GM19240 (cell line): ENCODE data around the gene CADPS.

Experiments
- DNase-seq: peaks from one replicate; pipeline ENCODE4 v3.0.0; 2011; ENCODE audit warnings: low spot score; ENCODE audit not compliant: insufficient read length

CADPS gene

DNA sequence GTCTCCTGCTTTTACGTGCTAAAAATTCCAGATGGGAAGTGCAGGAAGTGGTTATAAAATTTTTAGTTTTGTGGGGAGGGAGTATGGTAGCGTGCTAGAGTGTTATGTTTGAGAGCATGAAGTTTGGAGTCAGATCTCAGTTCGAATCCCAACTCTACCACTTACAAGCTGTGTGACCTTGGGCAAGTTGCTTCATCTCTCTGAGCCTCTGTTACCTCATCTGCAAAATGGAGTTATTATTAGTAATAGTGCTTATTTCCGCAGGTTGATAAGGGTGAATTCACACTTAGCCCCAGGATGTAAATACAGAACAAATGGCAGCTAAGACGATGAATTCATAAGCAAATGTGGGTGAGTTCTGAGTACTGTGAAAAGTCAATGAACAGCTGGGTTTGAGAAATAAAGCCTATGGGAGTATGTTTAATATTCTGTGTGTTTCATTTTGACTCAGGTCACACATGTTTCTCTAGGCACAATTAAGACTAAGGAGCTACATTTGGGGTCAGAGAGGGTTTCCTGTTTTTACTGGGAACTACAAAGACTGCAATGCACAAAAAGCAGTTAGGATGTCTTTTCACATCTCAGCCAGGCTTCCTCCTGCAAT, 428.8 kb downstream of the CADPS start:
- DNase-seq, result no peak

DNA sequence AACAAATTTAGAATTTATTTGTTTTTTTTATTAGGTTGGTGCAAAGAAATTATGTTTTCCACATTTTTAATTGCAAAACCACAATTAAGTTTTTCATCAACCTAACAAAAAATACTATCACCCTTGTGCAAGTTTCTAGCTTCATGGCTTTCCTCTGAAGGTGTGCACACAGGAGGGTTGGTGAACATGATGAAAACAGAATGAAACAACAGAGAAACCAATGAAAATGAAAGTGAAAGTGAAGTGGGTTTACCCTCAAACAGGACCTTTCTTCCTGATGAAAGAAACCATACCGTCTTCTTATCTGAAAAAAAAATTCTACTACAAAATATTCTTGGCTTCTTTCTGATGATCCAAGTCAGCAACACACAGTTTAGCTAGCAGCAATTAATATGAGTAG, 429.9 kb downstream of the CADPS start:
- DNase-seq, result no peak

DNA sequence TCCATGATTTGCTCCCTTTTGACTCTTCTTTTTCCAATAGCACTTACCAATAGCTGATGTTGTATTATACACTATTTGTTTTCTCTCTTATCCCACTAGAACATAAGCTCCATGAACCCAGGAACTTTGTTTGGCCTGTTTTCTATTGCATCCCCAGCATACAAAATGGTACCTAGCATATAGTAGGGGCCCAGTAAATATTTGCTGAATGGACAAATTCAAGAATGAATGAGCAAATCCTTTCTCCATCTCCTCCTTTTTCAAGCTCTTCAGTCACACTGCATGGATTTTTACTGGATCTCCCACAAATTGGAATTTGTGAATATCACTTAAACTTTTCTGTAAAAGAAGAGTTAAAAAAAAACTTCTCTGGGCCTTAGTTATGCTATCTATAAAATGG, 435.2 kb downstream of the CADPS start:
- DNase-seq, result no peak

DNA sequence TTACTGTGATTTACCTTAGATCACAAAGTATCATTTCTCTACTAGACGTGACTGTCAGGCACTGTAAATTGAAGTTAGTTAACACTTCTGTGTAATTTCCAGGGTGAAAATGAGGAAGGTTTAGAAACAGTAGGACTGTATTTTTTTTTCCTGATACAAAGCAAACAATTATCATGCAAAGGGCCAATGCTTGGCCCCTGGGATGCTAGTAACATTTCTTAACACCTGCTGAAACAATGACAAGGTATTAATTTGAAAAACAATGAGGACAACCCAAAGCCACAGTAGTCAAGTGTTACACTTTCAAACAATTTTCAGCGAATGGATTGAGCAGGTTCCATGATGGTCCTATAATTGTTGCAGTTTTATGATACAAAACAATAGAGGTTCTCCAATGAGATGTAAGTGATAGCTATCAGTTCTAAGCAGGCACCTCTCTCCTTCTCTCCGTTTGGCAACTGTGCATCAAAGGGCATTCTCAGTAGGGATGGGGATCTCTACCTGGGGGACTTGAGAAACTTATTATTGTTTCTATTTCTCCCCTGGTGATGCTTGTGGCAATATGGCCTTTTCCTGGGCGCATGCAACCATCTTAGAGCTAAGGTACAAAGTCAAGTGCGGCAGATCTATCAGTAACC, 435.9 kb downstream of the CADPS start:
- no peak for DNase-seq

DNA sequence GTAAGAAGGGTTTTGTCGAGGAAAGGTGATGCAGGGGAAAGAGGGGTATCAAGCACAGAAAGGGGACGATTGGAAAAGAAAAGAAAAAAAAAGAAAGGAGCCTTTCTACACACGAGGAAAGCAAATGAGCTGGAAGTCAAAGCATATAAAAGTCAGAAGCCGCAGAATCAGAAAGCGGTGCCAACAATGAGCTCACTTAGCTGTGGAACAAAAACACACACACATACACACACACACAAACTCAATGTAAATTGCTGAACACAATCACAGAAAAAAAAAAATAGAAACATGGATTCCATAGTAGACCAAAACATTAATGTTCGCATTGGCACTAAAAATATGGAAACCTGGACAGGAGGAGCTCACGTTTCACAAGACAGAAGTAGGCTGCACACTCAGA, 438.4 kb downstream of the CADPS start:
- no peak for DNase-seq

DNA sequence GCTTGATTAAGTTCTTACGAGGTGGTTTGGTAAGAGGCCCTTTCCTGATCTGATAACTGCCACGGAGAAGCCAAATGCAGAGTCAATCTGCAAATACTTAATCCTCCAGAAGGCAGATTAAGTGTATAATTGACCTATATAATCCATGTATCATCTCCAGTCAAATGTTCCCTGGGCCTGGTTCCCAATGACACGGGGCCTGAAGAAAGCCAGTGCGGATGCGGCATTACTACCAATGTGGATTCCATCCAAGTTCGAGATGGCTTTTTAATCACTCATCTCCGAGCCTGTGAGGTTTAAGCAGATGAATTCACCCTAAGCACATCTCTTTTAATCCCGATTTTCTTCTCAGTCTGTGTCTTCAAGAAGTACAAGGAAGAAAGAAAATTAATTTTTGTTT, 441.8 kb downstream of the CADPS start:
- DNase-seq, result no peak

DNA sequence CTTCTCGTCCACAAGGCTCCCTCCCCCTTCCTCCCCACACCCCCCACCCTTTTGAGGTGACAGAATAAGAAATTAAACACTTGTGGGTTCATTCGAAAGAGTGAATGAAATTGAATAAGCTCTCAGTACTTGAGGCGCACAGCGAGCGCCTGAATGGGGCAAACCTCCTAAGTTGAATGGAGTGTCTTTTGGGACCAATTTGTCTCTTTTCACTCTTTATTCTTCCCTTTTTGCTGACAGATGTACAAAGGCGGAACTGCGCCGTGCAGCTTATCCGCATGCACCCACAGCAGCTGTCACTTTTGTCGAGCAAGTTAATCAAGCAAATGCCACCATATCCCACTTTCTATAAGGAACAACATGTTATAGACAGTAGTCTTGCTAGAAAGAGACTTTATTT, 454.0 kb downstream of the CADPS start:
- no peak for DNase-seq

DNA sequence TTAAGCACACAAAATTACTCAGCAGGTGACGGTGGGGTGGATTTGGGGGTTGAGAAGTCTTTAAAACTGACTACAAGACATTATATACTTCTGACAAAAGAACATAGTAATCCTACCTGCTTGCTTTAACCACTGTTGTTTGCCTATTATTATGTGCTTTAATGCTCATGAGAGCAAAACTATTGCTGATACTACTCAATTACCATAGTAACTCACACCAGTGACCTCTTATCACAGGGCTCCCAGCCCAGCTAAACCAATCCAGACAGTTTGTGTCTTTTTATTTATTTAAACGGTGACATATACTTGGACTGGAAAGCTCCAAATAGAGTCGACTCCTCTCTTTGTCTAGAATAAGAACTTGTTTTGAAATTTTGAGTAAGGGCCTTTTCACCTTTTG, 459.1 kb downstream of the CADPS start:
- DNase-seq, result no peak

DNA sequence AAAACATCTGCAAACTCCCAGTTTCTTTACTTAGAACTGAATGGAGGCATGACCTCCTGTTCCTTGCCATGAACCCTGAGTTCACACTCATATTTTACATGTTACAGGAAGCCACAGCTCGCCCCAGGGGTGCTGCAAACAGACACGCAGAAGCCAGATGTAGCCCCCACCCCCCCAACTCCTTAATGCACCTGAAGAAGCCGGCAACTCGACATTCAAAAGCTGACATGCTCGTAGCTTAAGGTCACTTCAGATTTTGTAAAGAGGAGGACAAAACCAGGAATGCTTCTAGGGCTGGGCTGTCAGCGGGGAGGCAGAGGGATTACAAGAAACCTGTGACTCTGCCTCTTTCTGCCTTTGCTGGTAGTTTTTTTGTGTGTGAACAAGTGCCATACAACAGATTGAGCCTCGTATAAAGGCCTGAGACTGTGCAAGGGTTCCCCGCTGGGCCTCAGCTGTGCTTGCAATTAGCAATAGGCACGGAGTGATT, 459.9 kb downstream of the CADPS start:
- DNase-seq, result no peak

DNA sequence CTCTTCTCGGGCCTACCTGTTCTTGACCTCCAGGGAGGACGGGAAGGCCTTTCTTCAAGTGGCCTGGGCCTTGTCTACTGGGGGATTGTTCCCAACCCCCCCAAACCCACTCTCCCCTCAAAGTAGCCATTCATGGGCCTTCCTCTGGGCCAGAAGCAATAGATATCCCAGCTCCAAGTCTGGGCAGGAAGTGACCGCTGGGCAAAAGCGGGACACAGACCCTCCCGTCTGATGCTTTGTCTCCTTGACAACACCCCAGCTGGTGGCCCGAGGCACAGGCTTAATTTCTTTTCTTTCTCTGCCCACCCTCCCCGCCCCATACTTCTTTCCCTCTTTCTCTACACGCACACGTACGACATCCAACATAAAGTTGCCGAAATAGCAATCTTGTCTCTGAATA, 460.4 kb downstream of the CADPS start:
- no peak for DNase-seq

DNA sequence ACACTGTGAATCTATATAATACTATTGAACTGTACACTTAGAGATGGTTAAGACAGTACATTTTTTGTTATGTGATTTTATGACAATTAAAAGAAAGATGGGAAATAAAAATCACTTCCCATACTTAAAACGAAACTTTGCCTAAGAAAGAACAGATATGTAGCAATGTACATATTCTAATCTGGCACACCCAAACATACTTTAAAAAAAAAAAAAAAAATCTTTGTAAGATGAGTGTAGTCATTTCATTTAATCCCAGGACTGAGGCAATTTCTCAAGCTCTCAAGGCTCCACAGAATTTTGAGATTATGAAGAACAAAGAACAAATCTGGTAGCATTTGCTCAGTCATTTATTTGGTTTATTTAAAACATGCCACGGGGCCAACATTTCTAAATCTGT, 461.5 kb downstream of the CADPS start:
- no peak for DNase-seq

DNA sequence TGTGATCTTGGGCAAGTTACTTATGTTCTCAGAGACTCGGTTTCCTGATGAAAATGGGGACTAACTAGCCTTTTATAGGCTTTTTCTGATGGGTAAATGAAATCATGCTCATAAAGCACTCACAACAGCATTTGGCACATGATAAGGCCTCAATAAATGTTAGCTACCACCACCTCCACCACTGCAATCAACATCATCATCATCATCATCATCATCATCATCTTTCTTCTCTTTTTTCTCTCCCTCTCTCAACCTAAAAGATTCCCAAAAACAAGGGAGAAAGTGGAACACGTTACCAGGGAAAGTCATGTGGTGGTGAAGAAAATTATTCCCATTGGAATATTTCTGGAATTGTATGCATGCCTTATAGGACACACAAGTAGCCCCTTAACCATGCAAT, 468.3 kb downstream of the CADPS start:
- DNase-seq, result no peak

DNA sequence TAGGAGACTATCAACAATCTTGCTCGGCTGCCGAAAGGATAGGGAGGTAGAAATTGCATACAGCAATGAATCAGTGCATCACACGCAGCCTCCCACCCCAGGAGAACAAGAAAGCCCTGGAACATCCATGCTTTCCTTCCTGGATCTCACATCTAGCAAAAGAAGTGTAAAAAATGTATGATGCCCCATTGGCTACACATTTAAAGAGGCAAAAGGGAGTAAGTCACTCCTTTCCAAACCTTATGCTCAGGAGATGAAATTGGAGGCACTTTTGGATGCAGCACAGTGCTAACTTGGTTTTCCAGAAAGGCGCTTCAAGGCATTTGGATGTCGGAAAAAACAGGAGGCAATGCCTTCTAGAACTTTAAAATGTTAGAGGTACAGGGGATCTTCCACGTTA, 469.6 kb downstream of the CADPS start:
- no peak for DNase-seq

DNA sequence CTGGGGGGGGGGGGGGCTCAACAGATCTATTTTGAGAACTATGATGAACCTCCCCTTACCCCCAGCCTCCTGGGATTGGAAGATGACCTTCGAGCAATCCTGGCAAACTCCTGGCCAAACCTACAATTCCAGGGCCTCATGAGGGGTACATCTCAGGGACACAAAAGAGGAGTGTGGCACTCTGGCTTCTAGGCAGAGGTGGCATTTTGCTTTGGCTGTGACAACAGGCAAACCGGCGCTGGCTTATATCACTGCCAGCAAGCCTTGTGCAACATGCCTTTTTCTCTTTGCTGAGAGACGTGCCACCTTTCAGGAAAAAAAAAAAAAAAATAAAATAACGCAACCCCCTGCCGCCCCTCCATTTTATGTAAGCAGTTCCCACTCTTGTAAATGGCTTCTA, 470.1 kb downstream of the CADPS start:
- DNase-seq, result no peak

DNA sequence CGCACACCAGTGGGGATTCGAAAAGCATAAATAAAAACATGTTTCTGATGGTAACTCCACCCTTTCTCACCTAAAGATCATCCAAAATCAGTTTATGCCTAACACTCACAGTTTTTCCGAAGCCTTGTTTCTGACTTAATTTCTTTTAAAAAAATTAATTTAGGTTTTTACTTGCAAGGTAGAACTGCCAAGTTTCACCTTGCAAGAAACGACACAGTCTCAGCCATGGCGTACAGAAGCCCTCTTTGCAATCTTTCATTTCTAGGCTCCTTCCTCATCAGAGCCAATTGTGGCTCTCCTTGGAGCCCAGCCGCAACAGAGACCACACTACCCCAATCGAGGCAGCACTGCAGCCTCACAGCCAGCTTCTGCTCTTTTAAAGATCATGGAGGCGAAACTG, 470.9 kb downstream of the CADPS start:
- no peak for DNase-seq

DNA sequence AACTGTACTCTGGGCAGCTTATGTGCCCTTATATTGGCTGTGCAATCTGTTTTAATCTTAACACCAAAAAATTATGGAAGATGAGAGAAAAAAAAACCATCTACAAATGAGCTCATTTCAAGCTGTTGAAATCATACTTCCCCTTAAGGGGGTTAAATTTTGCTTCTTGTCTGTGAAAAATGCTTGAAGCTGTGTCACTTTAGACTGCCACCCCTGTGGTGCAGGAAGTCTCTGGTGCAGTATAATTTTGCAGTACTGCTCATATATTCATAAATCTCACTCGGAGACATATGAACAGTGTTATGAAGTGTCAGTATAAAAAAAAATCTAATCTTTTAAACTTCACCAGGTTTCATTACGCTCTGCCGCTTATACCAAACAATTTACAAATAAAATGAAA, 471.5 kb downstream of the CADPS start:
- DNase-seq, result no peak

DNA sequence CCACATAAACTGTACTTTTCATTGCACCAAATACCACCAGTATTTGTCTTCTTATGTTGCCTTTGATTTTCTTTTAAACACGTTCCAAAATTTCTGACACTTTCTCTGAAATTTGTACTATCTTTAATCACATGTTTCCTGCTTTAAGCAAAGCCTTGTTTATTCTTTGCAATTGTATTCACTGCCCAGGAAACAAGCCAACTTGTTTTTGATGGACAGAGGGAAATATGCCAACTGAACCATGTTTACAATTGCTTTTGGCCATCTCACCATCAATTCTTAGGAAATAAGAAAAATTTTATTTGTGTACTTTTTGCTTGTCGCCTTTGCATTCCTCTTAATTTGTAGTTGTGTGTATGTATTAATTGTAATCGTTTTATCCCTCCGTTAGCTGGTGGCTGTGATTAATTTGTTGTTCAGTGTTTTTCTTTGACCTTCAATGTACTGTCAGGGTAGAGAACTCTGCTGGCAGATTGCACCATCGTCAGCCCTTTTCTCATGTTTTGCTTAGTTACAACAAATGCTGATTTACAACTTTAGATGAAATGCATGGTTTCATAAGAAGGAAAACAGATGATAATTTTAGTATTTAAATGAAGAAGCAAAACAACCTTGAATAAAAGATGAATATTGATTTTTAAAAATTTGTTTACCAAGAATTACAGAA, 482.5 kb downstream of the CADPS start:
- no peak for DNase-seq

DNA sequence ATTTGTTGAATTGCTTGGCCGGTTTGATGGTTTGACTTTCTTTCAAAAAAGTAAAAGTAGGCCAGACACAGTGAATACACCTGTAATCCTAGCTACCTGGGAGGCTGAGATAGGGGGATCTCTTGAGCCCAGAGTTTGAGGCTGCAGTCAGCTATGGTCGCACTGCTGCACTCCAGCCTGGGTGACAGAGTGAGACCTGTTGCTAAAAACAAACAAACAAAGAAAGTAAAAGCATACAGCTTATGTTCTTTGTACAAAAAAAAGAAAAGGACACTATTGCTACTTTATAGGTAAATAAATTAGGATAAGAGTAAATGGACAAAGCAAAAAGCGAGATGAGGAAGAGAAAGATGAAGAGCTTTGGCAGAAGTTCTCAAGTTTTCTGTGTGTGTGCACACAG, 488.0 kb downstream of the CADPS start:
- DNase-seq, result no peak

DNA sequence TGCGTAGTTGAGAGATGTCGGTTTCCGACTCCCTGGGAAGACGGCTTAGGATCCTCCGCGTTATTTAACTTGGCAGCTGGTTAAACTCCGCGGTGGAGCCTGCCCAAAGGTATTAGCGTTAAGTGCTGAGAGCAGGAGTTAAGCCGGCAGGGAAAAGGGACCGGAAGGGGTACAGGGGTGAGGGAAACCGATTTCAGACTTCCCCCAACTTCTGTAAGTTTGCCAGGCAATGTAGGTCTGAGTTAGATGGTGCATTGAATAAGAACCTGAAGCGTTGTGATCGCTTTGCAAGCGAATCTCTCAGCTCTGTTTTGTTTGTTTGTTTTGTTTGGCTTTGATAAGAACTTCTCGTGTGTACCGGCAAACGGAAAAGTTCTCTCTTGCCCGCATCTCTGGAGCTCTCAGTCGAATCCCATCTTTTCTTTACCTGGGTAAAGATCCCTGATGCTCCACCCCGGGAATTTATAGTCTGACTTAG, 495.9 kb downstream of the CADPS start:
- DNase-seq, result no peak

DNA sequence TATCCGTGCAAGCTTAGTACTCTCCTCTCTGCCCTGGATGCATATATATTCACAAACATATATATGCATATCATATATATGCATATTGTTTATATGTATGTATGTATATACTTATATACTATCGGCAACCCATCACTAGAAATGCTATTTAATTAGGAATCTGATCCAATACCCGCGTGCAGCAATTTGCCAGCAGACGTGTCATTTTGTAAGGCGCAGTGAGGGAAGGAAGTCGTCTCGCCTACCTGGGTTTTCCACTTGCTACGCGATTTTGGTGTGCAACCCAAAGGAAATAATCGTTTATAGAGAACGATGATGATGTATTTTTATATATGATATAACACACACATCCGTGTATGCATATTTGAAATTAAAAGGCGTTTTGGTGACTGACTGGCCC, 496.3 kb downstream of the CADPS start:
- no peak for DNase-seq

DNA sequence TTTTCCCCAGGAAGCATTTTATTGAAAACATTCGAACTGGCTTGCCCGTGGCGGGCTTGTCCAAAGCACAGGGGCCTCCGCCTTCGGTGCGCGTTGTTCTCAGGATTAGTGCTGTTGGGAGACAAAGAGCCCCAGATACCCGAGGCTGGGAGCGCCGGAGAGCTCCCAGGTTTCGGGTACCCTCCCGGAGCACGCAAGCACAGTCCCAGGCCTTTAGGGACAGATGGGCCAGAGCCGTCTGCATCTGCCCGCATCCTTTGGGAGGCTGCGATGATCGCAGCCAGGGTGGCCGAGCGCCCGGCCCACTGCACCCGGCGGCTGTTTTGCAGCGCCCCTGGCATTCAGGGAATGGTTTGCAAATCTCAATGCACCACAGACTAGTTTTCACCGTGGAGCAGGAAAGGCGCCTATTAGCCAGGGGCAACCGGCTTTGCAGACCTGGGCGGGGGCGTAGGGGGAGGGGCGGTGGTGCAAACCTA, 496.9 kb downstream of the CADPS start:
- DNase-seq, result no peak
